Measurements from ENCODE around the gene WRNIP1. TPM values are rescaled to one million over a fixed set of nuclear protein-coding genes. Genes with fewer than 3 reads are reported as not detected.

The WRNIP1 gene
- polyA plus RNA-seq (ENCODE audit: low read depth in 6 of 6), result 10 to 100 TPM; 33.9 to 53.6 (median 38.5) TPM

DNA sequence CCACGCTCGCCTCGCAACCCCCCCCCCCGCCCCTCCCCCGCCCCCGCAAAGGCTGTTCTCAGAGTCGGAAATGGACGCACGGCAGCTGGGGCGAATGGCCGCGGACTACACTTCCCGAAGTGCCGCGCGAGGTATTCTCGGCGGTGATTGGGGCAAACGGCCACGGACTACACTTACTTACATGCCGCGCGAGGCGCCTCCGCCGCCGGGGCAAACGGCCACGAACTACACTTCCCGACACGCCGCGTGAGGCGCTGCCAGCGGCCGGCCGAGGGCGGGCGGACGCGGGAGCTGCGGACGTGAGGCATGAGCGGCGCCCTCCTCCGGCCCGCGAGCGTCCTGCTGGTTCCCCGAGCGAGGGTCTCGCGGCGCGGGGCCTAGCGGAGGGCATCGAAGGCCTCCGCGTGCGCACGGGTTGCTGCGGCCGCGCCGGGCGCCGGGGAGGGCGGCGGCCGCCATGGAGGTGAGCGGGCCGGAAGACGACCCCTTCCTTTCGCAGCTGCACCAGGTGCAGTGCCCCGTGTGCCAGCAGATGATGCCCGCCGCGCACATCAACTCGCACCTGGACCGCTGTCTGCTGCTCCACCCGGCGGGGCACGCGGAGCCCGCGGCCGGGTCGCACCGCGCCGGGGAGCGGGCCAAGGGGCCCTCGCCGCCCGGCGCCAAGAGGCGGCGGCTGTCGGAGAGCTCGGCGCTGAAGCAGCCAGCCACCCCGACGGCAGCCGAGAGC, at the start of gene WRNIP1:
TSS of gene WRNIP1 (plus strand) at position 228 of the 730 bp plus-strand sequence. CDS start at position 458, 230 bp downstream.
- peaks cover 0 to 2% (median 0%) of the 10 kb centered on the region in 7 donors for H3K9me3 Mint-ChIP-seq
- H3K36me3 Mint-ChIP-seq, result peaks cover 0 to 7% of the 10 kb centered on the region in 2 donors
- peak; percentile 97 for DNase-seq
- H3K27ac Mint-ChIP-seq, result peak within 1 kb of the TSS; percentile 98 to 100 (median 99)
- H3K4me1 Mint-ChIP-seq, result peaks cover 34 to 39% (median 36%) of the 10 kb centered on the region in 3 donors
- peak within 1 kb of the TSS; percentile 86 to 98 (median 95) for H3K4me3 Mint-ChIP-seq
- no peaks in the 10 kb centered on the region for H3K27me3 Mint-ChIP-seq
- ATAC-seq (ENCODE audit: low read depth in 2 of 2), result peak; percentile 83 to 86

- no peak for ATAC-seq (ENCODE audit: low read depth in 2 of 2)
- Mint-ChIP-seq H3K27me3 (peaks cover 0 to 4% (median 3%) of the 10 kb centered on the region in 3 donors), H3K9me3 (peaks cover 0 to 8% (median 0%) of the 10 kb centered on the region in 7 donors), H3K36me3 (peaks cover 0 to under 1% of the 10 kb centered on the region in 2 donors), H3K4me1 (peaks cover 0 to 7% (median 6%) of the 10 kb centered on the region in 3 donors), H3K27ac (no peak overlapping the region), H3K4me3 (no peak overlapping the region)
- DNase-seq, result no peak
These were observed 49.5 kb upstream of the WRNIP1 start for GRCh38 chr6:2715737-2716136.

DNA sequence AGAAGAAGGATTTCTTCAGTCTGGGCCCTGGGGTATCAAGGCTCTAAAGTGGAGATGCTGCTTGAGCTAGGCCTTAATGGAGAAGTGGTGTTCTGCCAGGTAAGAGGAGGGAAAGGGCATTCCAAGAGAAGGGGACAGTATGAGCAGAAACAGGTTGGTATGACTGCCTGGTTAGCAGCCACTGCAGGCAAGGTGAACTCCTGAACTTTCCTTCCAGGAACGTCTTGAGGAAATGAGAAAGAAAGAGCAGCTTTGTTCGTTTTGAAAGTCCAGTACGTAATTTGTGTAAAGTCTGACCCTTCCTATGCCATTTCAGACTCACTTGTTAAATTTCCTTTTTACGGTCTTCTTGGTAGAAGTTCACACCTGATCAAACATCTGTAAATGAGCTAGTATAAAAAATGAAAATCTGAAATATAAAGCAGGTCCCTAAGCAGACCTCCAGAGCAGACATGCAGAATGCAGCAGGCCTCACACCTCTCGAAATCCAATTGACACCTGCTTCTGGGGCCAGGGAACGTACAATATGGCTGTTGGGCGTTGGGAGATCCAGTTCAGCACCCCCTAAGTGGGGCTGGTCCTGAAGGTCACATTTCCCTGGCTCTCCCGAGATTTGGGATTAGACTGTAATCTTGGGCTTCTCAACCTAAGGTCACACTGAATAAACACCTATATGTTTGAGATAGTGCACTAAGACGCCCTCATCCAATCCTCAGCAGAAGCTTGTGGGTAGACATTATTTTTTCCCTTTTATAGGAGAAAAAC, 48.1 kb upstream of the WRNIP1 start:
- H3K4me1 Mint-ChIP-seq, result peaks cover 0 to 7% (median 6%) of the 10 kb centered on the region in 3 donors
- H3K4me3 Mint-ChIP-seq, result no peak overlapping the region
- peak overlapping the region in 1 of 6 donors; percentile 39 for H3K27ac Mint-ChIP-seq
- DNase-seq (no peak), ATAC-seq (ENCODE audit: low read depth in 2 of 2) (no peak)
- H3K9me3 Mint-ChIP-seq, result peaks cover 0 to 9% (median 2%) of the 10 kb centered on the region in 7 donors
- peaks cover 0 to 6% (median 0%) of the 10 kb centered on the region in 3 donors for H3K27me3 Mint-ChIP-seq
- peaks cover 6% of the 10 kb centered on the region in 2 donors for H3K36me3 Mint-ChIP-seq

DNA sequence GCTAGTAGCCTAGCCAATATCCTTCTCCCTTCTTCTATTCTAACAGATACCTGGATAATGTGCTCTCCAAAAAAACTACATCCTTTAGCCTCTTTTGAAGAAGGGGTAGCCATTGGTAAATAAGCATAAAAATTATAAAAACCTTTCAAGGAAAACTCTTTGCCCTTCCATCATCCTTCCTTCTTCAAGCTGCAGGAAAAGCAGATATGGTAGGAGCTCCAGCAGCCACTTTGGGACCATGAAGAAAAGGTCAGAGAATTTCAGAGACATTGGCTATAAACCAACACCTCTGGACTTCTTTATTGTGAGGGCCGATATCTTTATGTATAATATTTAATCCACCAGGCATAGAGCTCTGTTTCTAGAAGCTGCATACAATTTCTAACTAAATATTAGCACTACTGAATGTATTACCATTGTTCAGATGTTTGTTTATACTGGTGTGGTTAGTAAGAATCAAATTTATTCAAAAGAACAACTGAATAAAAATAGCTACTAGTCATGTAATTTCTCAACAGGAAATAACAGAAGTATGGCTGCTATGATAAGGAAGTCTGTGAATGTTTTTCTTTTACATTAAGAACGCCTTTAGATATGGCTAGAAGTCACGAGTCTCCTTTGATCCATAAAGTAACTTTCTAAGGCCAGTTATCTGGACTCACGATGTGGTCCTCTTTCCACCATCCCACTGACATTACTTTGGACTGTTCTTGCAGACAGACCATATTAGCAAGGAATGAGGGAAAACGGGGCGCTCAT, 46.7 kb upstream of the WRNIP1 start:
- ATAC-seq (ENCODE audit: low read depth in 2 of 2), result no peak
- H3K4me1 Mint-ChIP-seq, result peaks cover 0 to 7% (median 6%) of the 10 kb centered on the region in 3 donors
- no peak for DNase-seq
- peaks cover 8 to 10% of the 10 kb centered on the region in 2 donors for H3K36me3 Mint-ChIP-seq
- H3K27ac Mint-ChIP-seq, result peak overlapping the region in 1 of 6 donors; percentile 64
- peaks cover 2 to 14% (median 7%) of the 10 kb centered on the region in 7 donors for H3K9me3 Mint-ChIP-seq
- H3K27me3 Mint-ChIP-seq, result peaks cover 0 to 6% (median 0%) of the 10 kb centered on the region in 3 donors
- peak overlapping the region in 1 of 8 donors; percentile 8 for H3K4me3 Mint-ChIP-seq

DNA sequence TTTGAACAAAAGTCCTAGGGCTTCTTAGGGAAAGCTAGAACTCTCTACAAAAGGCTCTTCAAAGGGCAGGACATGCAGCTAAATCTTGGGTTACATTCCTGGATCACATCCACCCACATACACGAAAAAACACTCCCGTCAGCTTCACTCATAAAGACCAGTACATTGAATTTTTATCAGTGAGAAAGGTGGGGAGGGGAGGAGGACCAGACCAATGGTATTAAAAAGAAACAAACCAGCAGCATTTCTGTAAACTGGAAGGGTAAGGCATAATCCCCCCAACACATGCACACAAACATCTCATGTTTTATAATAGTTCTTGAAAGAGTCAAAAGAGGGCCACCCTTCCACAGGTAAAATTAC, 46.1 kb upstream of the WRNIP1 start:
- DNase-seq, result no peak
- Mint-ChIP-seq H3K27ac (peak overlapping the region in 2 of 6 donors; percentile 51 to 64), H3K36me3 (peaks cover 8 to 10% of the 10 kb centered on the region in 2 donors), H3K4me1 (peaks cover 0 to 7% (median 6%) of the 10 kb centered on the region in 3 donors), H3K27me3 (peaks cover 0 to 6% (median 0%) of the 10 kb centered on the region in 3 donors), H3K9me3 (peaks cover 2 to 14% (median 7%) of the 10 kb centered on the region in 7 donors), H3K4me3 (no peak overlapping the region)
- no peak for ATAC-seq (ENCODE audit: low read depth in 2 of 2)

DNA sequence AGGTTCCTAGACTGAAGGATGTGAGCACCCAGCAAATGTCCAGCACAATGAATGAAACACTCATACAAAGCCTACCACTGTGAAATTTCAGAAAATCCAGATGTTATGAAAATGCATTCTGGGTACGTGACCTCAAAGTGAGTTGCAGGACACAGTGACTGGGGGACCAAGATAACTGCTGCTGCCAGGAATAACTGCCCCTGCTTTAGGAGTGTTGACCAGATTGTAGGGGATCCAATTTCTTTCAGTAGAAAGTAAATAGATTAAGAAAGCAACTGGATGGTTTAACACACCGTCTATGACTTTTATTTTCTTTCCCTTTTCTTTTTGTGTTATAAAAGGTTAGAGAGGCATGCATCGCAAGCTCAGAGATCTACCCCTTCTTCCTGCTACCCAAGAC, 44.0 kb upstream of the WRNIP1 start:
- no peak overlapping the region for H3K27ac Mint-ChIP-seq
- ATAC-seq (ENCODE audit: low read depth in 2 of 2), result no peak
- H3K4me3 Mint-ChIP-seq, result no peak overlapping the region
- peaks cover 8 to 10% of the 10 kb centered on the region in 2 donors for H3K36me3 Mint-ChIP-seq
- H3K4me1 Mint-ChIP-seq, result peaks cover 3 to 12% (median 6%) of the 10 kb centered on the region in 3 donors
- H3K9me3 Mint-ChIP-seq, result peaks cover 2 to 14% (median 7%) of the 10 kb centered on the region in 7 donors
- no peak for DNase-seq
- H3K27me3 Mint-ChIP-seq, result peaks cover 0 to 6% (median 0%) of the 10 kb centered on the region in 3 donors

DNA sequence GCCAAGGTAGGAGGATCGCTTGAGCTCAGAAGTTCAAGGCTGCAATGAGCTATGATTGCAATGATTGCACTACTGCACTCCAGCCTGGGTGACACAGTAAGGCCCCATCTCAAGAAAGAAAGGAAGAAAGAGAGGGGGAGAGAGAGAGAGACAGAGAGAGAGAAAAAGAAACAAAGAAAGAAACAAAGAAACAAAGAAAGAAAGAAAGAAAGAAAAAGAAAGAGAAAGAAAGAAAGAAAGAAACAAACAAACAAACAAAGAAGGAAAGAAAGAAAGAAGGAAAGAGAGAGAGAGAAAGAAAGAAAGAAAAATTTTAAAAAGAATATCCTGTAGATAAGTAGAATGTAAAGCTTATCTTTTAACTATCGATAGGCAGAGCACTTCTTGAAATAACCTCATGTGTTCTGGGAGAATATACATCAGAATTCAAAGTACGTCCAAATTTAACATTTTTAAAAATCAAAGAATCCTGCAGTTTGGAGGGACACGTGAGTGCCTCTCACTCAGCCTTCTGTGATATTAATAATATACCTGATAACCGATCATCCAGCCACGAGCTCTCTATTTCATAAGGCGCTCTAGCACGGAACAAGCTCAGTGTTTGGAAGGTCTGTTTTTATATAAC, 39.7 kb upstream of the WRNIP1 start:
- no peak for DNase-seq
- peaks cover 8 to 16% of the 10 kb centered on the region in 2 donors for H3K36me3 Mint-ChIP-seq
- peaks cover 0 to 10% (median 9%) of the 10 kb centered on the region in 3 donors for H3K27me3 Mint-ChIP-seq
- peak overlapping the region in 3 of 6 donors; percentile 12 to 66 (median 34) for H3K27ac Mint-ChIP-seq
- peaks cover 0 to 10% (median 8%) of the 10 kb centered on the region in 3 donors for H3K4me1 Mint-ChIP-seq
- H3K9me3 Mint-ChIP-seq, result peaks cover 2 to 14% (median 7%) of the 10 kb centered on the region in 7 donors
- ATAC-seq (ENCODE audit: low read depth in 2 of 2), result no peak
- H3K4me3 Mint-ChIP-seq, result no peak overlapping the region

- DNase-seq, result no peak
- H3K4me3 Mint-ChIP-seq, result no peak overlapping the region
- H3K4me1 Mint-ChIP-seq, result peaks cover 0 to 10% (median 8%) of the 10 kb centered on the region in 3 donors
- H3K9me3 Mint-ChIP-seq, result peaks cover 2 to 14% (median 7%) of the 10 kb centered on the region in 7 donors
- peak overlapping the region in 2 of 6 donors; percentile 1 to 34 for H3K27ac Mint-ChIP-seq
- peaks cover 0 to 9% (median 6%) of the 10 kb centered on the region in 3 donors for H3K27me3 Mint-ChIP-seq
- peaks cover 8 to 16% of the 10 kb centered on the region in 2 donors for H3K36me3 Mint-ChIP-seq
- ATAC-seq (ENCODE audit: low read depth in 2 of 2), result peak; percentile 60 to 73
These were observed 39.1 kb upstream of the WRNIP1 start for GRCh38 chr6:2725999-2726567.

GRCh38 chr6:2729921-2730320, 35.3 kb upstream of the WRNIP1 start:
- ATAC-seq (ENCODE audit: low read depth in 2 of 2), result no peak
- Mint-ChIP-seq H3K9me3 (peaks cover 0 to 25% (median 8%) of the 10 kb centered on the region in 7 donors), H3K4me1 (peaks cover 10 to 24% (median 13%) of the 10 kb centered on the region in 3 donors), H3K27me3 (peaks cover 0 to 9% (median 6%) of the 10 kb centered on the region in 3 donors), H3K4me3 (no peak overlapping the region), H3K27ac (no peak overlapping the region), H3K36me3 (peaks cover 0 to 6% of the 10 kb centered on the region in 2 donors)
- DNase-seq, result no peak

GRCh38 chr6:2730353-2731107, 34.7 kb upstream of the WRNIP1 start:
- DNase-seq, result no peak
- H3K27me3 Mint-ChIP-seq, result peaks cover 0 to 9% (median 6%) of the 10 kb centered on the region in 3 donors
- H3K4me1 Mint-ChIP-seq, result peaks cover 10 to 22% (median 13%) of the 10 kb centered on the region in 3 donors
- H3K36me3 Mint-ChIP-seq, result peaks cover 0 to 6% of the 10 kb centered on the region in 2 donors
- no peak for ATAC-seq (ENCODE audit: low read depth in 2 of 2)
- H3K4me3 Mint-ChIP-seq, result no peak overlapping the region
- peaks cover 0 to 25% (median 8%) of the 10 kb centered on the region in 7 donors for H3K9me3 Mint-ChIP-seq
- peak overlapping the region in 1 of 6 donors; percentile 15 for H3K27ac Mint-ChIP-seq

- Mint-ChIP-seq H3K4me1 (peaks cover 9 to 18% (median 10%) of the 10 kb centered on the region in 3 donors), H3K36me3 (peaks cover 0 to 6% of the 10 kb centered on the region in 2 donors), H3K27ac (peak overlapping the region in 2 of 6 donors; percentile 44 to 81), H3K9me3 (peaks cover 0 to 25% (median 8%) of the 10 kb centered on the region in 7 donors), H3K27me3 (peaks cover 0 to 9% (median 6%) of the 10 kb centered on the region in 3 donors), H3K4me3 (no peak overlapping the region)
- DNase-seq, result no peak
- ATAC-seq (ENCODE audit: low read depth in 2 of 2), result no peak
These were observed 33.8 kb upstream of the WRNIP1 start for GRCh38 chr6:2731281-2731909.
